Hepatocyte (in vitro differentiated cells): ENCODE results near the gene OPA1. TPM values are rescaled to one million over a fixed set of nuclear protein-coding genes. Genes with fewer than 3 reads are reported as not detected.

ENCODE experiments used
- DNase-seq: peaks from one replicate; pipeline ENCODE4 v3.0.0-alpha.2; 2016; ENCODE audit warnings: low spot score
- H2AFZ ChIP-seq: fragments of 200-600 bp; sonication (generic); 2 replicates; pipeline ENCODE4 v1.6.0; 2016; ENCODE audit warnings: antibody characterized with exemption, mild to moderate bottlenecking
- H3K27ac ChIP-seq: fragments of 200-600 bp; sonication (generic); 2 replicates; pipeline ENCODE4 v1.5.1; 2016; ENCODE audit warnings: mild to moderate bottlenecking
- H3K27me3 ChIP-seq: fragments of 200-600 bp; sonication (generic); 2 replicates; pipeline ENCODE4 v1.6.1; 2016
- H3K36me3 ChIP-seq: fragments of 200-600 bp; sonication (generic); replicated peaks from 2 replicates; pipeline ENCODE4 v1.5.1; 2016; ENCODE audit warnings: low read depth; ENCODE audit not compliant: insufficient read depth
- H3K4me1 ChIP-seq: fragments of 200-600 bp; sonication (generic); 2 replicates; pipeline ENCODE4 v1.5.1; 2016; ENCODE audit warnings: mild to moderate bottlenecking, moderate library complexity; ENCODE audit not compliant: insufficient read depth
- H3K4me2 ChIP-seq: fragments of 200-600 bp; sonication (generic); 2 replicates; pipeline ENCODE4 v1.6.0; 2016
- H3K4me3 ChIP-seq: fragments of 200-600 bp; sonication (generic); 2 replicates; pipeline ENCODE4 v1.5.1; 2016; ENCODE audit warnings: mild to moderate bottlenecking
- H3K79me2 ChIP-seq: fragments of 200-600 bp; sonication (generic); 2 replicates; pipeline ENCODE4 v1.6.0; 2017; ENCODE audit warnings: mild to moderate bottlenecking
- H3K9me2 ChIP-seq: fragments of 200-600 bp; sonication (generic); replicated peaks from 2 replicates; pipeline ENCODE4 v1.6.0; 2017; ENCODE audit warnings: mild to moderate bottlenecking; ENCODE audit not compliant: insufficient read depth
- H3K9me3 ChIP-seq: fragments of 200-600 bp; sonication (generic); 2 replicates; pipeline ENCODE4 v1.5.1; 2016; ENCODE audit warnings: low read depth, mild to moderate bottlenecking
- H4K20me1 ChIP-seq: fragments of 200-600 bp; sonication (generic); 2 replicates; pipeline ENCODE4 v1.6.0; 2016; ENCODE audit warnings: mild to moderate bottlenecking; ENCODE audit not compliant: insufficient read depth, poor library complexity, severe bottlenecking
- CTCF ChIP-seq: fragments of 200-600 bp; sonication (generic); IDR thresholded peaks from 2 replicates; pipeline ENCODE4 v1.5.1; 2016; ENCODE audit warnings: antibody characterized with exemption, mild to moderate bottlenecking; ENCODE audit not compliant: poor library complexity
- EZH2 ChIP-seq: fragments of 200-600 bp; sonication (generic); IDR thresholded peaks from 2 replicates; pipeline ENCODE4 v1.6.1; 2016; ENCODE audit warnings: antibody characterized with exemption, mild to moderate bottlenecking, borderline replicate concordance
- EZH2phosphoT487 ChIP-seq: fragments of 200-600 bp; sonication (generic); IDR thresholded peaks from one replicate; pipeline ENCODE4 v1.6.1; 2018; ENCODE audit warnings: antibody characterized with exemption, mild to moderate bottlenecking, low read depth, moderate library complexity; ENCODE audit not compliant: unreplicated experiment, severe bottlenecking
- WGBS: methylation state at CpG from one replicate; pipeline ENCODE4 v1.1.6; 2016; ENCODE audit warnings: low lambda C conversion rate; ENCODE audit errors: missing lambda C conversion rate; 5-methylcytosine and 5-hydroxymethylcytosine counted together
- polyA plus RNA-seq: library from polyadenylated mRNA; unstranded; fragments of >200 nt; fragmentation: Nextera tagmentation; extraction: Ambion mirVana; gene quantifications from 2 replicates; pipeline ENCODE4 v1.2.1, GENCODE V29; 2016
- total RNA-seq: library from RNA; depleted of rRNA; stranded (reverse); fragments of >200 nt; gene quantifications from 2 replicates; pipeline ENCODE4 v1.2.3, GENCODE V29; 2014

OPA1 gene
- total and polyA plus RNA-seq, 2 experiments from 2014 or later: 17.7 to 49.0 TPM

DNA sequence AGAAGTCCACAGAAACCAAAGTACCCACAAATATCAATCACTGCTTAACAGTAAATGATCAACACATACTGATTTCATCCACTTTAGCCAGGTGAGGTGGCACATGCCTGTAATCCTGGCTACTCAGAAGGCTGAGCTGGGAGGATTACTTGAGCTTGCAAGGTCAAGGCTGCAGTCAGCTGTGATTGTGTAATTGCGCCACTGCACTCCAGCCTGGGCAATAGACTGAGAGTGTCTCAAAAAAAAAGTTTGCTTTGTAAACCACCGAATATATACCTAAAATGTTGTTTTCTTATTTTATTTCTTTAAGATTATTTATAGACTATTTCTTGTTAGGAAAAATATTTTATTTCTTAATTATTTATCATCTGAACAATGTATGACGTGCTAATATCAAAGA is 29.6 kb upstream of the OPA1 start:
- H3K27me3 ChIP-seq: no peaks in the 10 kb centered on the region
- H3K4me1 ChIP-seq: no peaks in the 10 kb centered on the region
- H4K20me1 ChIP-seq: no peaks in the 10 kb centered on the region
- H3K9me3 ChIP-seq: no peaks in the 10 kb centered on the region
- no peaks in the 10 kb centered on the region for H3K79me2 ChIP-seq
- WGBS: 80% methylated on average over 3 of the region's 3 CpGs
- no peaks in the 10 kb centered on the region for H3K9me2 ChIP-seq
- H3K27ac ChIP-seq: no peak overlapping the region
- no peak overlapping the region for H3K4me2 ChIP-seq
- no peaks in the 10 kb centered on the region for H3K36me3 ChIP-seq
- no peak overlapping the region for H3K4me3 ChIP-seq
- peak; percentile 14 for DNase-seq
- H2AFZ ChIP-seq: no peak overlapping the region
- TF ChIP-seq EZH2 (no peak), EZH2phosphoT487 (no peak), CTCF (no peak)

DNA sequence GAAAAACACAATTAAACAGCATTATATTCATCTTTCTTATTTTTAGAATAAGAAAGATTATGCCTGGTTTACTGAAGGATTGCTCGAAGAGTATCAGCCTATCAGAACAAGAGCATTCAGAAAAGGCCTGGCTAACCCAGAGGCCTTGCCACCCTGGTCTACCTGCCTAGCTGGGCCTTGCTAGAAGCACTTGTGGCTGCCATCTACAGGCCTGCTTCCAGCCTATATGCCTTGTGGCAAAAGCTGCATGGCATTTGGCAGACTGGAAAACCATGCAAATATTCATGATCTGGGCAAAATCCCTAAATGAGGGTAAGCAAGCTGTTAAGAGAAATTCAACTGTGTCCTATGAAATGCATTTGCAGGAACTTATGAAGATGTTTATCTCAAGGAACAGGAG is 29.0 kb upstream of the OPA1 start:
- Histone ChIP-seq H3K27ac (no peak overlapping the region), H3K4me3 (no peak overlapping the region), H3K9me3 (no peaks in the 10 kb centered on the region), H3K9me2 (no peaks in the 10 kb centered on the region), H4K20me1 (no peaks in the 10 kb centered on the region), H3K4me2 (no peak overlapping the region), H3K79me2 (no peaks in the 10 kb centered on the region), H3K36me3 (no peaks in the 10 kb centered on the region), H2AFZ (no peak overlapping the region), H3K27me3 (no peaks in the 10 kb centered on the region), H3K4me1 (no peaks in the 10 kb centered on the region)
- WGBS: 64% methylated on average over 1 of the region's 1 CpG
- DNase-seq: peak; percentile 17
- TF ChIP-seq EZH2phosphoT487: no peak
- peak; percentile 29 for TF ChIP-seq CTCF

GRCh38 chr3:193569119-193569518 is 23.9 kb upstream of the OPA1 start:
- H4K20me1 ChIP-seq: no peaks in the 10 kb centered on the region
- no peaks in the 10 kb centered on the region for H3K79me2 ChIP-seq
- H3K27ac ChIP-seq: no peak overlapping the region
- H3K9me2 ChIP-seq: no peaks in the 10 kb centered on the region
- no peak overlapping the region for H3K4me3 ChIP-seq
- no peak for DNase-seq
- H3K4me2 ChIP-seq: no peak overlapping the region
- no peaks in the 10 kb centered on the region for H3K9me3 ChIP-seq
- no peaks in the 10 kb centered on the region for H3K36me3 ChIP-seq
- no peaks in the 10 kb centered on the region for H3K4me1 ChIP-seq
- no peak overlapping the region for H2AFZ ChIP-seq
- H3K27me3 ChIP-seq: no peaks in the 10 kb centered on the region
- WGBS: 88% methylated on average over 2 of the region's 2 CpGs
- TF ChIP-seq EZH2 (no peak), CTCF (no peak), EZH2phosphoT487 (no peak)

- H2AFZ ChIP-seq: no peak overlapping the region
- H3K27ac ChIP-seq: no peak overlapping the region
- 13% methylated on average over 10 of the region's 10 CpGs for WGBS
- no peaks in the 10 kb centered on the region for H3K79me2 ChIP-seq
- TF ChIP-seq EZH2phosphoT487 (no peak), CTCF (peak; percentile 91)
- H3K36me3 ChIP-seq: no peaks in the 10 kb centered on the region
- H3K27me3 ChIP-seq: no peaks in the 10 kb centered on the region
- no peaks in the 10 kb centered on the region for H3K9me2 ChIP-seq
- no peak overlapping the region for H3K4me2 ChIP-seq
- no peaks in the 10 kb centered on the region for H3K9me3 ChIP-seq
- H3K4me3 ChIP-seq: no peak overlapping the region
- H4K20me1 ChIP-seq: no peaks in the 10 kb centered on the region
- H3K4me1 ChIP-seq: no peaks in the 10 kb centered on the region
- peak; percentile 83 for DNase-seq
These were observed 20.5 kb upstream of the OPA1 start for GRCh38 chr3:193572426-193572908.
